GM12875 (cell line): ENCODE measurements around the gene CNTN3.

ENCODE experiments used
- H3K4me3 ChIP-seq: one replicate; pipeline ENCODE4 v1.5.1; 2011; ENCODE audit warnings: low read depth, low read length, control low read depth
- CTCF ChIP-seq: IDR thresholded peaks from 2 replicates; pipeline ENCODE4 v1.5.1; 2011; ENCODE audit warnings: low read depth, mild to moderate bottlenecking, control low read depth, inconsistent platforms, low read length, moderate library complexity, borderline replicate concordance; ENCODE audit not compliant: insufficient read depth

Gene CNTN3

GRCh38 chr3:74630602-74631001, 16.1 kb upstream of the CNTN3 start:
- no peak overlapping the region for H3K4me3 ChIP-seq
- TF ChIP-seq CTCF = no peak

- H3K4me3 ChIP-seq = no peak overlapping the region
- TF ChIP-seq CTCF = no peak
Observed at GRCh38 chr3:74626011-74626410, 11.6 kb upstream of the CNTN3 start.

DNA sequence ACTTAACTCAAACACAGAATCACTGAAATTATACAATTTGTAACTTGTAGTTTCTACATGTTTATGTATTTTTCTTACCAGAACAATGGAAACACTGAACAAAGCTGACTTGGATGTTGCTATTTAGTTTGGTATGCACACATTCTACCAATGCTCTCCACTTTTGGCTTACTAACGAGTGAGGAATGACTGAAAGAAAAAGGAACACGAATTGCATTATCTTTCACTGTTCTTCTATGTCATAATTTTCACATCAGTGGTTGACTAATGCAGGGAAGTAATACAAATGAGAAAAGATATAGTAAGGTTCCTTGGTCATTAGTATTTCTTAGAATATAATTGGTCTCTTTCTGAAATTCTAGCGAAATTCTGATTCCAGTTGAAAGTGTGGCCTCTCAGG, 9.8 kb upstream of the CNTN3 start:
- TF ChIP-seq CTCF = no peak
- H3K4me3 ChIP-seq = no peak overlapping the region

DNA sequence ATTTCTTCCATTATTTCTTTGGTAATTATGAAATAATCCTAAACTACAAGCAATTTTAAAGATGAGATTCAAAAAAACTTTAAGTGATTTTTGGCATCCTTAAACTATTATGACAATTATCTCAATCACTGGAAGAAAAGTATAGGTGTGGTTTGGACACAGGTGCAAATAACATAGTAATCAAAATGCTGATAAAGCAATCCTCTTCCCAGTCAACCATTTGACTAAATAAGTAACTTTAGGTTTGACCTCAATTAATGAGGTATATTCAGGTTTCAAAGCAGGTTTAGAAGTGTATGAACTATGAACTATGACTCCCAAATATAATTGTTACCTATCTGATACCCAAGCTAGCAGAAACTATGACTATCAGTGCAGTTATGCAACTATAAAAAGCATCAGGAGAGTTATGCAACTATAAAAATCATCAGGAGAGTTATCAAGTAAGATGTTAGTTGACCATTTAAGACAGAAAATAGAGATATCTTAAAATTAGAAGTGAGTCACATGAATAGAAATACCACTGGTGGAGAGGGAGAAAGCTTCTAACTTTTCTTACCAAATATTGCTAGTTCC, 8.9 kb upstream of the CNTN3 start:
- H3K4me3 ChIP-seq = no peak overlapping the region
- TF ChIP-seq CTCF = no peak

- H3K4me3 ChIP-seq = no peak overlapping the region
- TF ChIP-seq CTCF = no peak
Observed at GRCh38 chr3:74621581-74621980, 7.1 kb upstream of the CNTN3 start.

DNA sequence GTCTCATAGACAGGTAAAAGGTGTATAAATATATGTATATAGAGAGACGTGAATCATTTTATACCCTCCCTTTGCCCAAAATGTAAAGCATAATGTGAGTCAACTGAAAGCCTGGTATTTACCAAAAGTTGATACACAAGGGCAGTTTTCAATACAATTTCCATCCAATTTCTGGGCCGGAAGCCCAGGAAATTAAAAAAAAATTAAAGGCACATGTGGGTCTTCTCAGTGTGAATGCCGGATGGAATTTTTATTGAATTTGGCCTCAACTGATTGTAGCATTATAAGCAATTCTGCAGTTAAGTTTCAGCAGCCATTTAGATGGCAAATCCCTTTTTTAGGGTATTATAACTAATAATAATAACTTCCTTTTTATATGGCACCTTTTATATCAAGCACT, 3.3 kb upstream of the CNTN3 start:
- no peak for TF ChIP-seq CTCF
- H3K4me3 ChIP-seq = no peak overlapping the region

- TF ChIP-seq CTCF = no peak
- no peak overlapping the region for H3K4me3 ChIP-seq
Observed at GRCh38 chr3:74613521-74614106, 845 bp downstream of the CNTN3 start.
